ENCODE data around the gene CASP4.
A peak's percentile ranks its signal among the peaks of the same experiment; 100 is the strongest.

DNA sequence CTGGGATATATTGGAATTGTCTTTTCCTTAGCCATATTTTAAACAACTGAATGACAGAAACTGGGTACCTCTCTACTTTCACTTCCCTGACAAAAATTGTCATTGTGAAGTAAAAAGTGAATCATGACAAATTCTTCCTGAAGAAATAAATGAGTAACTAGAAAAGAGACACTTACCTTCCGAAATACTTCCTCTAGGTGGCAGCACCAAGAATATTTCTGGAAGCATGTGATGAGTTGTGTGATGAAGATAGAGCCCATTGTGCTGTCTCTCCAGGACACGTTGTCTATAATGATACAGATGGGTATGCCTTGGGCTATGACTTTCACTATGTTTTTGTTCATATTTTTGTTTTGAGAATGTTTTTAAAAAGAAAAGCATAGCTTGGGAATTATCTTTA, 21.5 kb downstream of the CASP4 start:
- TF ChIP-seq, protein P1, sequence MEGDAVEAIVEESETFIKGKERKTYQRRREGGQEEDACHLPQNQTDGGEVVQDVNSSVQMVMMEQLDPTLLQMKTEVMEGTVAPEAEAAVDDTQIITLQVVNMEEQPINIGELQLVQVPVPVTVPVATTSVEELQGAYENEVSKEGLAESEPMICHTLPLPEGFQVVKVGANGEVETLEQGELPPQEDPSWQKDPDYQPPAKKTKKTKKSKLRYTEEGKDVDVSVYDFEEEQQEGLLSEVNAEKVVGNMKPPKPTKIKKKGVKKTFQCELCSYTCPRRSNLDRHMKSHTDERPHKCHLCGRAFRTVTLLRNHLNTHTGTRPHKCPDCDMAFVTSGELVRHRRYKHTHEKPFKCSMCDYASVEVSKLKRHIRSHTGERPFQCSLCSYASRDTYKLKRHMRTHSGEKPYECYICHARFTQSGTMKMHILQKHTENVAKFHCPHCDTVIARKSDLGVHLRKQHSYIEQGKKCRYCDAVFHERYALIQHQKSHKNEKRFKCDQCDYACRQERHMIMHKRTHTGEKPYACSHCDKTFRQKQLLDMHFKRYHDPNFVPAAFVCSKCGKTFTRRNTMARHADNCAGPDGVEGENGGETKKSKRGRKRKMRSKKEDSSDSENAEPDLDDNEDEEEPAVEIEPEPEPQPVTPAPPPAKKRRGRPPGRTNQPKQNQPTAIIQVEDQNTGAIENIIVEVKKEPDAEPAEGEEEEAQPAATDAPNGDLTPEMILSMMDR (IDR thresholded peaks at IDR 0.05 in 8 of 11, conservative IDR thresholded peaks at IDR 0.05 in 3 of 11), result peak; percentile 14 to 74 (median 56)
- no peak for TF ChIP-seq POLR2A (IDR thresholded peaks at IDR 0.05)
